ENCODE measurements around the gene HMG20A.
"Not testable (repeated sequence)": the region's sequence is repeated elsewhere in the genome, so short reads cannot be mapped to it uniquely, and the experiment has no call there.

Gene HMG20A

GRCh38 chr15:77409259-77410156, 11.2 kb upstream of the HMG20A start:
- DNase-seq: peak; percentile 47 to 72 (median 68)

- not testable (repeated sequence) for DNase-seq
Measured at GRCh38 chr15:77410157-77410500, 10.6 kb upstream of the HMG20A start.

- no peak for DNase-seq
Measured at GRCh38 chr15:77410701-77411618, 9.7 kb upstream of the HMG20A start.

- no peak for DNase-seq
Measured at GRCh38 chr15:77411619-77411976, 9.1 kb upstream of the HMG20A start.

GRCh38 chr15:77412972-77413698, 7.6 kb upstream of the HMG20A start:
- DNase-seq: no peak

GRCh38 chr15:77413699-77414349, 6.9 kb upstream of the HMG20A start:
- DNase-seq: no peak

- DNase-seq: no peak
Measured at GRCh38 chr15:77414789-77415442, 5.8 kb upstream of the HMG20A start.

- DNase-seq: peak in 2 of 3 donors; percentile 27 to 31
Measured at GRCh38 chr15:77415450-77416147, 5.1 kb upstream of the HMG20A start.

- DNase-seq: peak; percentile 60 to 89 (median 86)
Measured at GRCh38 chr15:77416148-77416455, 4.6 kb upstream of the HMG20A start.

GRCh38 chr15:77416954-77417353, 3.7 kb upstream of the HMG20A start:
- no peak for DNase-seq

GRCh38 chr15:77417602-77418001, 3.1 kb upstream of the HMG20A start:
- no peak for DNase-seq

- peak in 2 of 3 donors; percentile 46 to 48 for DNase-seq
Measured at GRCh38 chr15:77418391-77418965, 2.2 kb upstream of the HMG20A start.

GRCh38 chr15:77418966-77419835, 1.5 kb upstream of the HMG20A start:
- DNase-seq: peak; percentile 56 to 74 (median 72)

GRCh38 chr15:77419836-77420609, 665 bp upstream of the HMG20A start, which contains the start of gene PEAK1:
PEAK1 (minus strand) TSS chr15:77420104; CDS start chr15:77181926, 238,178 bp downstream.
- peak; percentile 99 to 100 (median 99) for DNase-seq

- no peak for DNase-seq
Measured at GRCh38 chr15:77421370-77421700, 647 bp downstream of the HMG20A start.

GRCh38 chr15:77425104-77425503, 4.4 kb downstream of the HMG20A start:
- DNase-seq: no peak

- no peak for DNase-seq
Measured at GRCh38 chr15:77426377-77426776, 5.7 kb downstream of the HMG20A start.

GRCh38 chr15:77426871-77427270, 6.2 kb downstream of the HMG20A start:
- DNase-seq: no peak

GRCh38 chr15:77430213-77430612, 9.5 kb downstream of the HMG20A start:
- peak in 1 of 3 donors; percentile 27 for DNase-seq
